DND-41 (cell line): ENCODE data around the gene C10orf90.

ENCODE experiments used
- CTCF ChIP-seq: IDR thresholded peaks from 2 replicates; pipeline ENCODE4 v1.5.1; 2012; ENCODE audit warnings: borderline replicate concordance, low read length, moderate library complexity, mild to moderate bottlenecking; ENCODE audit not compliant: poor library complexity, severe bottlenecking; ENCODE audit errors: extremely low read depth
- EZH2 ChIP-seq: IDR thresholded peaks from 3 replicates; pipeline ENCODE4 v1.6.1; 2012; ENCODE audit warnings: borderline replicate concordance, low read depth, mild to moderate bottlenecking, moderate library complexity, low read length, inconsistent platforms; ENCODE audit not compliant: severe bottlenecking

GRCh38 chr10:126563361-126563760 lies 107.1 kb downstream of the C10orf90 start:
- TF ChIP-seq CTCF (no peak), EZH2 (no peak)
